GM21723 (cell line): ENCODE measurements around the gene MTAP.

ENCODE experiments used
- ATAC-seq: cut with Tn5 transposase; IDR thresholded peaks from one replicate; pipeline ENCODE4 v1.9.1; 2021; ENCODE audit warnings: mild to moderate bottlenecking, moderate library complexity; ENCODE audit not compliant: unreplicated experiment

Gene MTAP

GRCh38 chr9:21802418-21803000, at the start of gene MTAP:
Gene MTAP, plus strand, starts transcription at chr9:21802636. Its CDS starts 113 bp downstream, at chr9:21802749.
- peak; percentile 91 for ATAC-seq

GRCh38 chr9:21753523-21753922, 48.9 kb upstream of the MTAP start:
- no peak for ATAC-seq

- ATAC-seq = no peak
These were observed 47.7 kb upstream of the MTAP start for GRCh38 chr9:21754741-21755140.

- ATAC-seq = no peak
These were observed 43.9 kb upstream of the MTAP start for GRCh38 chr9:21758540-21758939.

GRCh38 chr9:21761309-21761901, 41.0 kb upstream of the MTAP start:
- peak; percentile 87 for ATAC-seq

- no peak for ATAC-seq
These were observed 40.4 kb upstream of the MTAP start for GRCh38 chr9:21762064-21762463.

GRCh38 chr9:21764846-21765245, 37.6 kb upstream of the MTAP start:
- no peak for ATAC-seq

GRCh38 chr9:21766096-21766495, 36.3 kb upstream of the MTAP start:
- no peak for ATAC-seq

GRCh38 chr9:21770871-21771560, 31.4 kb upstream of the MTAP start:
- no peak for ATAC-seq

- no peak for ATAC-seq
These were observed 24.7 kb upstream of the MTAP start for GRCh38 chr9:21777701-21778100.

GRCh38 chr9:21778304-21778703, 24.1 kb upstream of the MTAP start:
- no peak for ATAC-seq

GRCh38 chr9:21779397-21779796, 23.0 kb upstream of the MTAP start:
- no peak for ATAC-seq

- no peak for ATAC-seq
These were observed 20.8 kb upstream of the MTAP start for GRCh38 chr9:21781656-21782055.

- ATAC-seq = no peak
These were observed 20.2 kb upstream of the MTAP start for GRCh38 chr9:21782205-21782604.

GRCh38 chr9:21788752-21789151, 13.7 kb upstream of the MTAP start:
- no peak for ATAC-seq

- peak; percentile 98 for ATAC-seq
These were observed 12.8 kb upstream of the MTAP start for GRCh38 chr9:21789541-21790037.

GRCh38 chr9:21795483-21795882, 7.0 kb upstream of the MTAP start:
- ATAC-seq = no peak

GRCh38 chr9:21796768-21797167, 5.7 kb upstream of the MTAP start:
- no peak for ATAC-seq

GRCh38 chr9:21800931-21801682, 1.3 kb upstream of the MTAP start:
- ATAC-seq = no peak

- ATAC-seq = peak; percentile 37
These were observed 586 bp upstream of the MTAP start for GRCh38 chr9:21801683-21802417.

GRCh38 chr9:21803649-21804048, 1.2 kb downstream of the MTAP start:
- ATAC-seq = no peak
